ENCODE data around the gene TSEN54. TPM values are rescaled to one million over a fixed set of nuclear protein-coding genes. Genes with fewer than 3 reads are reported as not detected.
"Not testable (repeated sequence)": the region's sequence is repeated elsewhere in the genome, so short reads cannot be mapped to it uniquely, and the experiment has no call there.

Gene TSEN54
- total RNA-seq, 2 donors from 2014 or later = 29.7 to 50.7 TPM

DNA sequence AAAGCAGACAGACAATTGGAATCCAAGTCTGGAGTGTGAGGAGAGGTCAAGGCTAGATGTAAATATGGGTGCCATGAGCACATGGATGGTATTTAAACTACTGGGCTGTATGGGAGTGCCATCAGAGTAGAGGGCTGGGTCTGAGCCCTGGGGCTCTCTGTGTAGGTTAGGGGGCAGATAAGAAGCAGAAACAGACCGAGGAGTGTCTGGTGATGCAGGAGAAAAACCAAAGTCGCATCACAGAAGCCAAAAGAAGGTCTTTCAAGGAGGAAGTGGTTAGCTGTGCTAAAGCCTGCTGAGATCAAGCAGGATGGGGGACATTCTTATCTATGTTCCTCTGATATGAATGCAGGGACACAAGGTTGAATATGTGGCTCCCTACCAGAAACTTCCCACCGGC lies 1.9 kb downstream of the TSEN54 start:
- Histone ChIP-seq H3K9me3 (no peaks in the 10 kb centered on the region), H3K36me3 (no peaks in the 10 kb centered on the region), H3K4me1 (peaks cover 11% of the 10 kb centered on the region), H3K27ac (no peak overlapping the region), H3K9ac (ENCODE audit: low read depth in 2 of 2, low read length in 2 of 2) (peak overlapping the region in 1 of 2 donors; percentile 4), H3K4me3 (no peak overlapping the region), H3K27me3 (no peaks in the 10 kb centered on the region)
- TF ChIP-seq, protein P1, sequence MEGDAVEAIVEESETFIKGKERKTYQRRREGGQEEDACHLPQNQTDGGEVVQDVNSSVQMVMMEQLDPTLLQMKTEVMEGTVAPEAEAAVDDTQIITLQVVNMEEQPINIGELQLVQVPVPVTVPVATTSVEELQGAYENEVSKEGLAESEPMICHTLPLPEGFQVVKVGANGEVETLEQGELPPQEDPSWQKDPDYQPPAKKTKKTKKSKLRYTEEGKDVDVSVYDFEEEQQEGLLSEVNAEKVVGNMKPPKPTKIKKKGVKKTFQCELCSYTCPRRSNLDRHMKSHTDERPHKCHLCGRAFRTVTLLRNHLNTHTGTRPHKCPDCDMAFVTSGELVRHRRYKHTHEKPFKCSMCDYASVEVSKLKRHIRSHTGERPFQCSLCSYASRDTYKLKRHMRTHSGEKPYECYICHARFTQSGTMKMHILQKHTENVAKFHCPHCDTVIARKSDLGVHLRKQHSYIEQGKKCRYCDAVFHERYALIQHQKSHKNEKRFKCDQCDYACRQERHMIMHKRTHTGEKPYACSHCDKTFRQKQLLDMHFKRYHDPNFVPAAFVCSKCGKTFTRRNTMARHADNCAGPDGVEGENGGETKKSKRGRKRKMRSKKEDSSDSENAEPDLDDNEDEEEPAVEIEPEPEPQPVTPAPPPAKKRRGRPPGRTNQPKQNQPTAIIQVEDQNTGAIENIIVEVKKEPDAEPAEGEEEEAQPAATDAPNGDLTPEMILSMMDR (IDR thresholded peaks at IDR 0.05) = no peak
- no peak for DNase-seq
- intact Hi-C loops (cut with DNase I) = no loop called here

DNA sequence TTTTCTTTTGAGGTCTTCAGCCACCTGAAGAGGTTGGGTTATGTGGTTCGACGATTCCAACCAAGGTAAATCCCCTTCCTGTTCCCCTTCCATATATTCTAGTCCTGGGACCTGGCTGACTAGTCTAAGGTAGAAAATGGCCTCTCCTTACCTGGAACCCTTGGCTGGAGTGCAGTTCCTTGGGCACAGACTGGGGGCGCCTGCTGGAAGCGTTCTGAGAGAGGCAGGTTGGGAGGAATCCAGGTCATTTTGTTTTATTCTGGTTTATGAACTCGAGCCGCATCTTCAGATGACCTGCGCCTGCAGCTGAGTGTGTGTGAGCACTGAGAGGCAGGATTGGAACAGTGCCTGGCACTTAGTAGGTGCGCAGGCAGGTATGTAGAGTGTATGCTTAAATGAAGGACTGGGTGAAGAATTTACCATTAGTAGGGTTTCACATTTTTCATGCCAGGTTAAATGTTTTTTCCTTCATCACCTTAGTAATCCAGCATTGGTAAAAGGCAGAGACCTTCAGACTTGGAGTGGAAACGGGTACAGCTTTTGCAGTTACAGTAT lies 2.7 kb downstream of the TSEN54 start:
- TF ChIP-seq, protein P1 (IDR thresholded peaks at IDR 0.05) = no peak
- H3K27ac ChIP-seq = no peak overlapping the region
- no peaks in the 10 kb centered on the region for H3K36me3 ChIP-seq
- DNase-seq = no peak
- H3K9ac ChIP-seq (ENCODE audit: low read depth in 2 of 2, low read length in 2 of 2) = no peak overlapping the region
- intact Hi-C loops (cut with DNase I) = no loop called here
- peaks cover 11% of the 10 kb centered on the region for H3K4me1 ChIP-seq
- H3K4me3 ChIP-seq = no peak overlapping the region
- no peaks in the 10 kb centered on the region for H3K27me3 ChIP-seq
- H3K9me3 ChIP-seq = no peaks in the 10 kb centered on the region

DNA sequence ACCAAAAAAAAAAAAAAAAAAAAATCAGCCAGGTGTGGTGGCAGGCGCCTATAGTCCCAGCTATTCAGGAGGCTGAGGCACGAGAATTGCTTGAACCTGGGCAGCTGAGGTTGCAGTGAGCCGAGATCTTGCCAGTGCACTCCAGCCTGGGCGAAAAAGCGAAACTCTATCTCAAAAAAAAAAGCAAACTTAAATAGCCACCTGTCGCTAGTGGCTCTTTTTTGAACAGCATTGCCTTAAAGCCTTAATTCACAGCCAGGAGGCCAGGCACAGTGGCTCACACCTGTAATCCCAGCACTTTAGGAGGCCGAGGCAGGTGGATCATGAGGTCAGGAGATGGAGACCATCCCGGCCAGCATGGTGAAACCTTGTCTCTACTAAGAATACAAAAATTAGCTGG lies 4.1 kb downstream of the TSEN54 start:
- intact Hi-C loops (cut with DNase I) = loop anchor here (10.0 kb wide), 1 partner anchor 64 kb away; the partner anchor contains the start of gene MYO15B
- H3K27me3 ChIP-seq = not testable (repeated sequence)

DNA sequence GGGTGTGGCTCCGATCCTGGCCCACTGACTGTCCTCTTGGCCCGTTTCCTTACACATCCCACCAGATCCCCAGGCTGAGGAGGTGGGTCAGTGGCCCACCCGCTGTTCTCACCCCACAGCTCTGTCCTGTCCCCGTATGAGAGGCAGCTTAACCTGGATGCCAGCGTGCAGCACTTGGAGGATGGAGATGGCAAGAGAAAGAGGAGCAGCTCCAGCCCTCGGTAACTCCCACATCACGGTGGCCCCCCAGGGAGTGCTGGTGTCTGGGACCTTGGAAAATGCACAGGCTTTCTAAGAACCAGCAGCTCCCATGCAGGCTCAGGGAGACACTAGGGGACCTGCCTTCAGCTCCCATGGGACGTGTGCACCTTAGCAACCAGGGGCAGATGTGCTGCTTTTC lies 5.0 kb downstream of the TSEN54 start:
- no peaks in the 10 kb centered on the region for H3K9me3 ChIP-seq
- no peak overlapping the region for H3K4me3 ChIP-seq
- no peak overlapping the region for H3K27ac ChIP-seq
- intact Hi-C loops (cut with DNase I) = loop anchor here (10.0 kb wide), 1 partner anchor 64 kb away; the partner anchor contains the start of gene MYO15B
- no peak overlapping the region for H3K9ac ChIP-seq (ENCODE audit: low read depth in 2 of 2, low read length in 2 of 2)
- H3K36me3 ChIP-seq = no peaks in the 10 kb centered on the region
- TF ChIP-seq, protein P1 (IDR thresholded peaks at IDR 0.05) = no peak
- DNase-seq = no peak
- peaks cover 18% of the 10 kb centered on the region for H3K4me1 ChIP-seq
- H3K27me3 ChIP-seq = no peaks in the 10 kb centered on the region

More for the DNA sequence above, 4.1 kb downstream of the TSEN54 start:
- not testable (repeated sequence) for H3K9ac ChIP-seq (ENCODE audit: low read depth in 2 of 2, low read length in 2 of 2); DNase-seq; H3K36me3 ChIP-seq; H3K4me3 ChIP-seq; H3K27ac ChIP-seq; H3K9me3 ChIP-seq
- peaks cover 17% of the 10 kb centered on the region for H3K4me1 ChIP-seq

DNA sequence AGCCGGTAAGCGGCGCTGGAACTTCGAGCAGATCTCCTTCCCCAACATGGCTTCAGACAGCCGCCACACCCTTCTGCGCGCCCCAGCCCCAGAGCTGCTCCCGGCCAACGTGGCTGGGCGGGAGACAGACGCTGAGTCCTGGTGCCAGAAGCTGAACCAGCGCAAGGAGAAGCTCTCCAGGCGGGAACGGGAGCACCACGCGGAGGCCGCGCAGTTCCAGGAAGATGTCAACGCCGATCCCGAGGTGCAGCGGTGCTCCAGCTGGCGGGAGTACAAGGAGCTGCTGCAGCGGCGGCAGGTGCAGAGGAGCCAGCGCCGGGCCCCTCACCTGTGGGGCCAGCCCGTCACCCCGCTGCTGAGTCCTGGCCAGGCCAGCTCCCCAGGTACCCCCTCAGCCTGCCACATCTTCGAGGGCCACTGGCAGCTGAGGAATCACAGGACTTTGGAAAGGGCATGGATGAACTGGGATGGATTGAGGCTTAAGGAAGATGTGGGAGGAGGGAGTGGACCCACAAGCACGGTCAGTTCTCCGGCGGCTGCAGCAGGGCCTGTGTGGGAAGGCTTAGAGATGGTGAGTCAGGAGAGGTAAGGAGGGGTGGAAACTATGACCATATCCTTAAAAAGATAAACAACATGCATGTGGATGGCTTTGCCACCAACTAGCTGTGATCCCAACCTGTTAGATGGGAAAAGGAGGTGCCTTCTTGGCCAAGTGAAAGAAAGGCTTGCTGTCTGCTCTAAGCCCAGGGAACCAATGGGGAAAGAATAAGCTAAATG lies 5.8 kb downstream of the TSEN54 start:
- Histone ChIP-seq H3K4me3 (no peak overlapping the region), H3K27ac (no peak overlapping the region), H3K9me3 (no peaks in the 10 kb centered on the region), H3K36me3 (no peaks in the 10 kb centered on the region), H3K4me1 (peaks cover 20% of the 10 kb centered on the region), H3K27me3 (no peaks in the 10 kb centered on the region), H3K9ac (ENCODE audit: low read depth in 2 of 2, low read length in 2 of 2) (no peak overlapping the region)
- DNase-seq = no peak
- TF ChIP-seq, protein P1 (IDR thresholded peaks at IDR 0.05) = no peak
- intact Hi-C loops (cut with DNase I) = loop anchor here (10.0 kb wide), 1 partner anchor 63 kb away; the partner anchor contains the start of gene MYO15B

DNA sequence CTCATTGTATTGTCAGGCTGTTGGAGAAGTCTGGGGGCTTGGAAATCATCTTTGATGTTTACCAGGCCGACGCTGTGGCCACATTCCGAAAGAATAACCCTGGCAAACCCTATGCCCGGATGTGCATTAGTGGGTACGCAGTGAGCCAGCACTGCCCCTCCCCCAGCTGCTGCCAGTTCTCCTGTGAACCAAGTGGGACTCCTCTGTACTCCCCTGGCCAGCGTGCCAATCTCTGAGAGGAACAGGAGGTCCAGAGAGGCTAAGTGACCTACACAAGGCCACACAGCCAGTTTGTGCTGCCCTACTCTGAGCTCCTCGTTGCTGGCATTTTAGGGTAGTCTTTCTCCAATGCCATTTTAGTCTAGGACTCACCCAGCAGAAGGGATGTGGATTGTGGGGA lies 7.3 kb downstream of the TSEN54 start:
- Histone ChIP-seq H3K27ac (no peak overlapping the region), H3K4me3 (no peak overlapping the region), H3K4me1 (peaks cover 10% of the 10 kb centered on the region), H3K9me3 (no peaks in the 10 kb centered on the region), H3K27me3 (no peaks in the 10 kb centered on the region), H3K36me3 (no peaks in the 10 kb centered on the region), H3K9ac (ENCODE audit: low read depth in 2 of 2, low read length in 2 of 2) (no peak overlapping the region)
- intact Hi-C loops (cut with DNase I) = loop anchor here (10.0 kb wide), 1 partner anchor 61 kb away; the partner anchor contains the start of gene MYO15B
- TF ChIP-seq, protein P1 (IDR thresholded peaks at IDR 0.05) = no peak
- no peak for DNase-seq
